IMR-90 (cell line): ENCODE measurements around the gene MTHFS.
"Not testable (repeated sequence)": the region's sequence is repeated elsewhere in the genome, so short reads cannot be mapped to it uniquely, and the experiment has no call there.

Experiments used
- POLR2A ChIP-seq: IDR thresholded peaks from 2 replicates; pipeline ENCODE4 v1.6.1; 2012; ENCODE audit warnings: mild to moderate bottlenecking, low read depth, low read length
- RAD21 ChIP-seq: IDR thresholded peaks from 2 replicates; pipeline ENCODE4 v1.6.1; 2012; ENCODE audit warnings: low read length, improper control_type of control experiment
- TF ChIP-seq, protein P1 (sequence below): conservative IDR thresholded peaks from 2 replicates; pipeline ENCODE4 v1.5.1; 2012; ENCODE audit warnings: mild to moderate bottlenecking, low read depth, low read length, improper control_type of control experiment

DNA sequence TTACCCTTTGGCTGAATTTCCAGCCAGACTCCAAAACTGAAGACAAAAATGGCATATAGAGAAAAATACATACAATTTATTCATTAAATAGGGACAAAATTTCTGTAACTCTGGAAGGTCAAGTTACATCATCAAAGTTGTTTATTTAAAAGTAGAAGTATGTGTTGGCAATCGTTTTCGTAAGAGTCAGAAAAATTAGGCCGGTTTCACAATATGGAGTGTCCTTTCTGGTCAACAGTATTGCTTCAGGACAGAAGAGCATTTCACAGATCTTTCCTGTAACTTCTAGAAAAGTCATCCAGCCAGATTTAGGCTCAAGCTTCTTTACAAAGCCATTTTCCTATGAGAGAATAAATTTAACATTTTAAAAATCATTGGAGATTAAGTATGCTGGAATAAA lies 2.0 kb upstream of the MTHFS start:
- not testable (repeated sequence) for TF ChIP-seq RAD21, POLR2A
- TF ChIP-seq, protein P1, sequence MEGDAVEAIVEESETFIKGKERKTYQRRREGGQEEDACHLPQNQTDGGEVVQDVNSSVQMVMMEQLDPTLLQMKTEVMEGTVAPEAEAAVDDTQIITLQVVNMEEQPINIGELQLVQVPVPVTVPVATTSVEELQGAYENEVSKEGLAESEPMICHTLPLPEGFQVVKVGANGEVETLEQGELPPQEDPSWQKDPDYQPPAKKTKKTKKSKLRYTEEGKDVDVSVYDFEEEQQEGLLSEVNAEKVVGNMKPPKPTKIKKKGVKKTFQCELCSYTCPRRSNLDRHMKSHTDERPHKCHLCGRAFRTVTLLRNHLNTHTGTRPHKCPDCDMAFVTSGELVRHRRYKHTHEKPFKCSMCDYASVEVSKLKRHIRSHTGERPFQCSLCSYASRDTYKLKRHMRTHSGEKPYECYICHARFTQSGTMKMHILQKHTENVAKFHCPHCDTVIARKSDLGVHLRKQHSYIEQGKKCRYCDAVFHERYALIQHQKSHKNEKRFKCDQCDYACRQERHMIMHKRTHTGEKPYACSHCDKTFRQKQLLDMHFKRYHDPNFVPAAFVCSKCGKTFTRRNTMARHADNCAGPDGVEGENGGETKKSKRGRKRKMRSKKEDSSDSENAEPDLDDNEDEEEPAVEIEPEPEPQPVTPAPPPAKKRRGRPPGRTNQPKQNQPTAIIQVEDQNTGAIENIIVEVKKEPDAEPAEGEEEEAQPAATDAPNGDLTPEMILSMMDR, result not testable (repeated sequence)
